COLO829 (cell line): ENCODE results near the gene PSMA7.

Experiments
- DNase-seq: peaks from one replicate; pipeline ENCODE4 v3.0.0; 2012; ENCODE audit warnings: low spot score

Gene PSMA7

DNA sequence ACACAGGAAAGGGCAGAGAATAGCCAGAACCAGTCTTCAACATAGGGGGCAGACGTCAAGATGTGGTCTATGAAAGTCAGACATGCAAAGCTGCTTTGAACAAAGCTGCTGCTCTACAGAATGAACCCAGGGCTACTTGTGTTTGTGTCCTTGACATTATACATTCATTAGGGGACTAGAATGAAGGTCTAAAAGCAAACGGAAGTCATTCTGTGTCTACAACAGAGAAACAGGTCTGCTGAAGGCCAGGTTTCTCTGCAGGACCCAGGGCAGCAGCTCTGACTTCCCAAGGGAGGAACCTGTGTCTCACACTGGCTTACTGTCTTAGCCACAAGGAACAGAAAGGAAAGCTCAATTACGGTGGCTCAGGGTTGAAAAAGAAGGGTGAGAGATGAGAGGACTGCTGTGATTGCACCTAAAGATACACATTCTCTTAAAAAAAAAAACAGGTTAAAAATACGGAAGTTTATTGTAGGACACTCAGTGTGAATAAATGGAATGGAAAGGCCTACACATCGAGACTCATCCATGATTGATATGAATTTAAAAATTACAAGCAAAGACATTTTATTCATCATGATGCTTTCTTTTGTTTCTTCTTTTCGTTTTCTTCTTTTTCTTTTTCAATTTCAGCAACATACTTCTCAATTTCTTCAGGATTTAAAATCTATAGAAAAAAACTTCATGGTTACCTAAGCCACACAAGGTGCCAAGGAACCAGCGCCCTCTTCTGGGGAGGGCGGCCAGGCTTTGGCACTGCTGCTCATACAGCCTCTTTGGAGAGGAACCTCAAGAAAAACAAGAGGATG lies 6.7 kb downstream of the PSMA7 start:
- peak; percentile 63 for DNase-seq

DNA sequence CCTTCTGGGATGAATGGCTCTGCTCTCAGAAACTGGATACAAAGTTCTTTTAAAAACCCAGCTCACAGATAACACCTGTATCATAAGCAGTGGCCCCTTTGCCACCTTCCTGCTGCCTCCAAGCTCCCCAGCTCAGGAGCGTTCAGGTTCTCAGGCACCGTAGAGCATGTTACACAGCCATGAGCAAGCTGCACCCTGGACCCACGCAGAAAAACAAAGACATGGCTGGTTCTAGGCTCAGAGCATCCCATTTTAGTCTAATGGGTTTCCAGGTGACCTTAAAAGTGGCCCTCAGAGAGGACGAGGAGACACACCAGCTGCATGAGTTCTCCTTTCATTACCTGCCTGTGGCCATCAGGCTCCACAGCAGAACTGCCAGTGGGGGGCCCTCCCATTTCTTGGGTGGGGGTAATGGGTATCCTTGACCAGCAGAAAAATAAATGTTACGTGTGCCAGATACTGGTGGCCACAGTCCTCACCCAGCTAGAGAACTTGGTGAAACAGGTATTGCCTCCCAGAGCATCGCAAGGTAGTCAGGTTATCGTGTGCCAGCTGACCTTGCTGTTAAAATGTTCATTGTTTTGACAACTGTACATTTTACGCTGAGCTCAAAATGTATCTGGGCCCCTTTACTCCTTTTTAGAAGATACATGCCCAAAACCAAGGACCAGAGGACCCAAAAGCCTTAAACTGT lies 7.5 kb downstream of the PSMA7 start:
- no peak for DNase-seq

DNA sequence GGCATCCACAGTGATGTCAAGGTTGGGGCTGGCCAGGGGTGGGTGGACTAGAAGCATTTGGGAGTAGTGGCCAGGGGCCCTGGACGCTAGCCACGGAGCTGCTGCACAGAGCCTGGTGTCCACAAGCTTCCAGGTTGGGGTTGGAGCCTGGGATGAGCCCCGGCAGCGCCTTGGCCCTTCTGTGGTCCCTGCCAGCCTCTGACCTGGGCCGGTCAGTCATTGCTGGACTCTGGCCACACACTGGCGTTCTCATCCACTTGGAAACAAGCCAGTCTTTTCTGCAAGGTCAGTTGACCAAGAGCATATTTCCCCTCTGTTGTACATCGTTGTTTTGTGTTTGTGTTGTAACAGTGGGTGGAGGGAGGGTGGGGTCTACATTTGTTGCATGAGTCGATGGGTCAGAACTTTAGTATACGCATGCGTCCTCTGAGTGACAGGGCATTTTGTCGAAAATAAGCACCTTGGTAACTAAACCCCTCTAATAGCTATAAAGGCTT lies 8.4 kb downstream of the PSMA7 start:
- no peak for DNase-seq

DNA sequence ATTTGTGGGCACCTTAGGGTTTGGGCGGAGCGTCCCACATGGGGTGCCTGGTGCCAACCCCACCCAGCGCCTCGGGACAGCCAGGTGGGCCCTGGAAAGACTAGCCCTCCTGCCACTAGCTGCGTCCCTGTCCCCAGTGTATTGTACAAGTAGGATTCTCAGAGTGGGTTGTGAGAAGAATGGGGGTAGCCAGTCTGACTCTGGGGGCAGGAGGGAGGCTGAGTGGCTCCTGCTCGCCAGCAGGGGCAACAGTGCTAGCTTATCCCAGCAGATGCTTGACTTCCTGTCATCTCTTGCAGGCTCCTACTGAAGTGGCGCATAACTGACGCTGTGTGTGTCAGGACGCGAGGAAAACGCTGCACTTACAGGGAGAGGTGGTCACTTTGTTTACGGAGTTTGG lies 9.3 kb downstream of the PSMA7 start:
- no peak for DNase-seq

DNA sequence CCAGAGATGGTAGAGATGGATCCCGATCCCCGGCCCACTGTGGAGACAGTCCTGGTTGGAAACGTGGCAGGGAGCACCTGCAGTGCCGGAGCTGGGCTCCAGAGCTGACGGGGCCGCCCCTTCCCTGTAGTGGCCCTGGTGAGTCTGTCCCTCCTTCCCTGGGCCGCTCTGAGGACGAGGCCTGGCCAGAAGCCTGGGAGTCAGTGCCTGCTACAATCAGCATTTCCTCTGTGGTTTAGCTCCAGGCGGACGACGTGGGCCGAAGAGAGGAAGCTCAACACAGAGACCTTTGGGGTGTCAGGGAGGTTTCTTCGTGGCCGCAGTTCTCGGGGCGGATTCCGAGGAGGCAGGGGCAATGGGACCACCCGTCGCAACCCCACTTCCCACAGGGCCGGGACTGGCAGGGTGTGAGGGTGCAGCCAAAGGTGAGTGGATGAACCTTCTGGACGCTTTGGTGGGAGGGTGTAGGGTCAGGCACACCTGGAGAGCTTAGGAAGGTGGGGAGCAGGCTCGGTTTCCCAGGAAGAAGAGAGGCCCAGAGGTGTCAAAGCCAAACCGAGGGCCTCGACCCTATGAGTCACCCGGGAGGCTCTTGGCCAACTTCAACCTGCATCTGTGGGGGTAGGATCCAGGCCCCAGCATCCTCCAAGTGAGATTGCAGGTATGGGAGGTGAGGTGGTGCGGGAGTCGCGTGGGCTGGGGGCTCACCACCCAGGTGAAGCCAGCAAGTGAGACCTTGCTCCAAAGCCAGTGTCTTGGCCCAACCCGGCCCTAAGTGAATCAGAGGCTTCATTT lies 9.9 kb downstream of the PSMA7 start:
- no peak for DNase-seq

DNA sequence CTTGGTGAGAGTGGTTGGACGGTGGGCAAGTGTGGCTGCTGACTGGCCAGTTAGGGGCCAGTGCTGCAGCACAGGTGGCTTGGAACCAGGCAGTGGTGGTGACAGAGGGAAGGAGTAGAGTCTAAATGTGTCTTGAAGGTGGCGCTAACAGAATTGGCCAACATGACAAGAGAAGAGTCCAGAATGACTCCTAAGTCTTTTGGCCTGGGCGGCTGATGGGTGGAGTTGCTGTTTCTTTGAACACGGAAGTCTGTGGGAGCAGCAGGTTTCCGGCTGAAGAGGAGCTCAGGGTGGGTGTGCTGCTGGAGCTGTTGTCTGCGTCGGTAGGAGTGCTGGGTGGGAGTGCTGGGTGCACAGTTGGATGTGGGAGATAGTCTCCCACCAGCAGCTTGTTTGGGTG lies 10.8 kb downstream of the PSMA7 start:
- no peak for DNase-seq

DNA sequence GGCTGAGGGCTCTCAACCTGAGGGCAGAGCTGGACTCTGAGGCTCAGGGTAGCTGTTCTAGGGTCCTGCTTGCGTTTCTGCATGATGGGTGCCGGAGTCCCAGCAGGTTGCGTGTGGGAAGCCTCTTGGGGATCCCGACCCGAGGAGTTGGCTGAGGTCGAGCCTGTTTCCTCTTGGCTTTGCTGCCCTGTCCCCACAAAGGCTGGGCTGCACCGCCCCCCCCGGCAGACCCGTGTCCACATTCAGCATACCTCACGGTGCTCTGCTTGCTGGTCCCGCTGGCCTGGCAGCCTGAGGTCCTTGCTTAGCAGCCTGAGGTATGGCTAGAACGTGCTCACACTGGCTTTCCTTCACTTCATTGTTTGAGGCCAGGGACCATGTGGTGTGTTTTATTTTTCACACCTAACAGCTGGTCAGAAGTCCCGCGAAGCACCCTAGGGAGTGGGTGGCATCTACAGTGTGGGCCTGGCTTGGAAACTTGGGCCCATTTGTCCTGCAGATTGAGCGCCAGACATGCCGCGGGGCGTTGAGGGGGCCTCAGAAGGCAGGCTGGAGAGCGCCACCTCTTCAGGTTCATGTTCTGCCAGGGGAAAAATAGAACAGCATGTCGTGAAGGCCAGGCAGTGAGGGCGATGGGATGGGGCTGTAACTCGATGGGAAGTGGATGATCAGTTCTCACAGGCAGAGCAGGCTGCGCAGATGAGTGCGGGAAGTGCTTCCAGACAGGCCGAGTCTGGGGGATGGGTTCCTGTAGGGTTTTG lies 11.5 kb downstream of the PSMA7 start:
- DNase-seq = no peak

DNA sequence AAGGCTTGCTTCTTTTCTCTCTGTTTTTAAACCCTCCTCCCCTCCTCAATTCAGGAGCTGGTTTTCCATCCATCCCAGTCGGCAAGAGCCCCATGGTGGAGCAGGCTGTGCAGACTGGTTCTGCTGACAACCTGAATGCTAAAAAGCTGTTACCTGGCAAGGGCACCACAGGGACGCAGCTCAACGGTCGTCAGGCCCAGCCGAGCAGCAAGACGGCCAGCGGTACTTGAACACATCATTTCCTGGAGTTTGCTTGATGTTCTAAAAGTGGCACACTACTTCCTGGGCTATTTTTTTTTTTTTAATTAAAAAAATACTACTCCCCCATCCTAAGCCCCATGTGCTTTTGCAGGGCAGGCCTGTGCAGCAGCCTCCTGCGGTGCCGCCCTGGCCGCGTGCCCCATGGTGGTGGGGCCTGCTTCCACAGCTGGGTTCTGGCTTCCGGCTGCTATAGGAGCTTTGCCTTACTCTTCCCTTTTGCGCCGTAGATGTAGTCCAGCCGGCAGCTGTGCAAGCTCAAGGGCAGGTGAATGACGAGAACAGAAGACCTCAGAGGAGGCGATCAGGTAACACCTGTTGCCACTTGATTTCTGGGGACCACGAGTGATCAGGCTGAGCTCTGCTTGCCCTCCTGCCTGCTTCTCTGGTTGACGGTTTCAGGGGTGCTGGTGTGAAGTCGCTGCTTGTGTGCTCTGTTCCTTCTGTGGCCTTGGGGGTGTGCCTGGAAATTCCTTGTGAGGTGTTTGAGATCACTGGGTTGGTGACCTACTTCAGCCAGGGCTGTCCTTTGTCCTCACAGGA lies 13.3 kb downstream of the PSMA7 start:
- no peak for DNase-seq

DNA sequence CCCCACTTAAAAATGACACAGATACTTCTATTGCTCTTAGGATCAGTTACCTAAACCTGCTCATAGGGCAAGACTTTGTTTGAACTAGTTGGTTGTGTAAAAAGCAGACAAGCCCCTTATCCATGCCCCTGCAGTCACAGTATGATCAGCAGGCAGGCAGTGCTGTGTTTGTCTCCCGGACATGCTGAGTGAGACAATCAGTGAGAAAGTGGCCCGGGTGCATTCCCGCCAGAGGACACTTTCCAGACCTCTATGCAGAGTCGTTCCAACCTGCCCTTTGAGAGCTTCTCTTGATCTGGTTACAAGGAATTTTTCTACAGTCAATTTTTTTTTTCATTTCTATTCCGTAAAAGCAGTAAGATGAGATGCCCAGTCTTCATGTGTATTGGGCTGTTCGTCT lies 14.7 kb downstream of the PSMA7 start:
- DNase-seq = no peak

DNA sequence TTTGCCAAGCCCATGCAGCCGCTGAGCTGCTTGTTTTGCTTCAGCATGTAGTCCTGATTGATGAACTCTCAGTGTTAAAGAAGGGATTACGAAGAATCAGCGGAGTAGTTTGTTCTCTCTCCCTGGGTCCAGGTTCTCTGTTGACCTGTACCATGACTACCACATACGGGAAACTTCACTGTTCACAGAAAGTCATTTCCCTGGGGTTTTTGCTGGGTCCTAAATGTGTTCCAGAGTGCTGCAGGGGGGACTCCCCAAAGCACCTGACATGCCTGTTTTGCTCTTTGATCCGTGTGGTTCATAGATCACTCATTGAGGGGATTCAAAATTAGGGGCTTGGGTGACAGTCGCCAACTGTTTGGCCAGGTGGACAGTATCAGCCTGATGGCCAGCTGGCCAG lies 15.4 kb downstream of the PSMA7 start:
- DNase-seq = no peak

DNA sequence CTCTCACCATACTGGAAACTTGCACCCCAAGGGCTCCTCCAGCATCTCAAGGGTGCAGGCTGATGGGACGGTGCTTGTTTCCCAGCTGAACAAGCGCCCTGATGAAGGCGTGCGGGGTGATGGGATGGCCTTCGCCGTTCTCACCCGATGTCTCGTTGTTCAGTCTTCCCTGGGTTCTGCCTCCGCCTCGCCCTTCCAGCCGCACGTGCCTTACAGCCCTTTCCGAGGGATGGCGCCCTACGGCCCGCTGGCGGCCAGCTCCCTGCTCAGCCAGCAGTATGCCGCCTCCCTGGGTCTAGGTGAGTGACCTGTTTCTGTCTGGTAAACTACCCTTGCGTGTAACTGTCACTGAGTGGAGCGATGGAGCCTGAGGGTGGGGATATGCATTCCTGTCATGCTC lies 17.1 kb downstream of the PSMA7 start:
- no peak for DNase-seq

DNA sequence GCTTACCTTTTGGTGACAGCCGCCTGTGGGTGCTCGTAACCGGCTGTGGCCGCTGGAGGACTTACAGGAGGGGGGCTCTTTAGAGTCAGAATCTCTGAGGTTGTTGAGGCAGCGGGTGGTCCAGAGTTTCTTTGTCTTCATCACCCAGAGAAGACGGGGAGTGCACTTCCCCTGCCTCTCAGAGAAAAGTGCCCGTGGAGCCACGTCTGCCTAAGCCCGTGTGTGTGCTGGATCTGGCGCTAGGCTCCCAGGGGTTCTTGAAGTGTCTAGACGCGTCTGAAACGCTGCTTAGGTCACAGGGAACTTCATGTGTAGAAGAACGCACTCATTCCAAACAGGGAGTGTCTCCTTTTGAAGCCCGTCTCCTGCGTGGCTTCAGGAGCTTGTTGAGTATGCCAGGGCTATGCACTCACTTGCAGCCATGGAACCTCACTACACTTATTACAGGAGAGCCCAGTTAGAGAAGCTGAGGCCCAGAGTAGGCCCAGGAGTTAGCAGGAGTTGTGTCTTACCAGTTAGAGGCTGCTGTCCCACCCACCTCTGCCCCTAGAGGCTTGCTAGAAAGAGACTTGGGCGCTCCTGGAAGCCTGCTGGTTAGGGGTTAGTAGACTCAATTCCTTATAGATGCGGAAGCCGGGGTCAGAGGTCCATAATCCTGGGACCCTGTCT lies 19.6 kb downstream of the PSMA7 start:
- DNase-seq = no peak

DNA sequence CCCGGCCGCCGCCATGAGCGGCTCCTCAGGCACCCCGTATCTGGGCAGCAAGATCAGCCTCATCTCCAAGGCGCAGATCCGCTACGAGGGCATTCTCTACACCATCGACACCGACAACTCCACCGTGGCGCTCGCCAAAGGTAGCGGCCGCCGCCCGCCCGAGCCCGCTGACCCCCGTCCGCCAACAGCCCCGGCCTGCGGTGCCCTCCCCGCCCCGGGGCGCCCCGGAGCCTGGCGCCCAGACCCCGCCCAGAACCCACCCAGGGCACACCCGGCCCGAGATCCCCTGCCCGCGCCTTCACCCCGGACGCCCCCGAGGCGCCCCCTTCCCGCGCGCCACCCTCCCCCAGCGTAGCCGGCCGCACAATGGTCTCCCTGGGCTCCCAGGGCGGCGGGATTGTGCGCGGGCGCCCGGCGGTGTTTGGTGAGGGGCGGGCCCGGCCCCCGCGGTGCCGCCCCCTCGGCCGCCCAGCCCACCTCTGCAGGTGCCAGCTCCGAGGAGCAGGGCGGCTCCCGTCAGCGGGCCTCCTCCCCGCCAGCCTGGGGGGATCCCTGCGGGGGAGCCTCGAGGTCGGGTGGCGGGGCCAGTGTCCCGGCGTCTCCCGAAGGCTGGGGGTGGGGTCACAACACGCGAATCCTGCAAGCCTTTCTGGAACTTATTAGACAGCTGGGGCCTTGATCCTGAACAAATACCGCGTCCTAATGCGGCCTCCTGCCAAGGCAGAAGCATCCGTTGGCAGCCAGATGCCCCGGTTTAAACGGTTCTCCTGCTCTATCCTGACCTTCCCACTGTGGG lies 20.3 kb downstream of the PSMA7 start:
- no peak for DNase-seq

DNA sequence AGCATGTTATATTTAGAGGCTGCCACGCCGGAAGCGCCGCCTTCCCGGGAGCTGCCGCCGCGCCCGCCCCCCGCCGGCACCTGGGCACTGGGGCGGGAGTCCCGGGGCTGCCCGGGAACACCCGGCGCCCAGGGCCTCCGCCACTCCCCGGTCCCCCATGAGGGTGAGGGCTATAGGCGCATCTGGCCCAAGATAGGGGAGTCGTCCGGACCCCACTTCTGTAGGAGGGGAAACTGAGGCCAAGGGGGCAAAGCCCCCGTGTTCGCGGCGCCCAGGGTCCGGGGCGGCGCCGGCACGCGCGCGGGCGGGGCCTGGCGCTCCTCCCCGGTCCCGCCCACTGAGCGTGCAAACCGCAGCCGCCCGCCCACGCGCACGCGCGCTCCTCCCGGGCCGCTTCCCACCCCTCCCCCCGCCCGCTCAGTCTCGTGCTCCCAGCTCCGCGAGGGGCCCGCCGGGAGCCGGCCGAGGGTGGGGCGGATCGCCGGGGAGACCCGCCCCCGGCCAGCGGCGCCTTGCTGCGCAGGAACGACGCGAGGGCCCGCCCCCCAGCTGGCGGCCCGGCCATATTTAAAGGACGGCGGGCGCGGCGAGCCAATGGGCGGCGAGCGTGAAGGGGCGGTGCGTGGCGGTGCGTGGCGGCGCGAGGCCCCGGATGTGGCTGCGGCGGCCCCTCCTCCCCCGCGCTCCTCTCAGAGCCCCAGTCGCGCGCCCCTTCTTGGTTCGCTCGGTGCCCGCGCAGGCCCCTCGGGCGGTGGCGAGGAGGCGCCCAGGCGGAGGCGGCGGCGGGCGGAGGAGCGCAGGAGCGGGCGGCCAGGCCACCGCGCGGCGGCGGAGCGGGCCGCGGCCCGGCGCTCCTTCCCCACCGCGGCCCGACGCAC lies 21.2 kb downstream of the PSMA7 start, which contains the start of gene LSM14B:
LSM14B (plus strand) TSS at position 700 of the 878 bp plus-strand sequence. CDS start 192 bp downstream, outside the sequence.
- peak; percentile 97 for DNase-seq

DNA sequence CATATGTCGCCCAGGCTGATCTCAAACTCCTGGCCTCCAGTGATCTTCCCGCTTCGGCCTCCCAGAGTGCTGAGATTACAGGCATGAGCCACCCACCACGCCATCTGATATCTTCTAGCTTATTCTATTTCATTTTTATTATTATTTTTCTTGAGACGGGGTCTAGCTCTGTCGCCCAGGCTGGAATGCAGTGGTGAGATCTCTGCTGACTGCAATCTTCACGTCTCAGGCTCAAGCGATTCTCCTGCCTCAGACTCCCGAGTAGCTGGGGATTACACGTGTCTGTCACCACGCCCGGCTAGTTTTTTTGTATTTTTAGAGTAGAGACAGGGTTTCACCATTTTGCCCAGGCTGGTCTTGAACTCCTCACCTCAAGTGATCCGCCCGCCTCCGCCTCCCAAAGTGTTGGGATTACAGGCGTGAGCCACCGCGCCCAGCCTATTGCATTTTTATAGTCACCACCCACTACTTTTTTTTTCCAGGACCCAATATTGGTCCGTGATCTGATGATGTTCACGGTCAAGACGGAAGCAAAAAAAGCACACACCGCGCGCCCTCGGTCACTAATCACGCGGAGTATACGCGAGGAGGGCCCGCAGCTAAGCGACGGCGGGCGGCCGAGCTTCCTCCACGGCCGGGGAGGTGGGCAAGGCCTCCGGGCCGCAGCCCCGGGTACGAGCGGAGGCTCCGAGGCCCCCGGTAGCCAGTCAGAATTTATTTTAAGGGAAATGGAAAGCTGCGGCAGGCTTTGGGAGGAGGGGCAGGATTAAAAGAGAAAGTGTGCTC lies 22.0 kb downstream of the PSMA7 start:
- peak; percentile 66 for DNase-seq

DNA sequence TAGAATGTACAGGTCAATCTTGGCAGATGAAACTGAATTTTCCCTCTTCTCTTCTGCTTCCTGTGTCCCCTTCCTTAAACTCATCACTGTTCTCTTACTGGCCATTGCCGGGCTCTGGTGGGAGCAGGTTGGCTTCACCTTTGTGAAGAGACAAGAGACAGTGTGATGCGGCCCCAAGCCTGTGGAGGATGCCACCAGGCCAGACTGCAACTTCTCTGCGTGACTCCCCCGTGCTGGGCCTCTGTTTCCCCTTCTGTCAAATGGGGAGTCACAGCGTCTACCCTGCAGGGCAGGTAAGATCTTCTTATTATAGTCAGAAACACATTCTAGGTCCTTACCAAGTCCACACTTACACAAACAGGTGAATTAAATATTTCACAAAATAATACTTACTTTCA lies 22.8 kb downstream of the PSMA7 start:
- DNase-seq = no peak

DNA sequence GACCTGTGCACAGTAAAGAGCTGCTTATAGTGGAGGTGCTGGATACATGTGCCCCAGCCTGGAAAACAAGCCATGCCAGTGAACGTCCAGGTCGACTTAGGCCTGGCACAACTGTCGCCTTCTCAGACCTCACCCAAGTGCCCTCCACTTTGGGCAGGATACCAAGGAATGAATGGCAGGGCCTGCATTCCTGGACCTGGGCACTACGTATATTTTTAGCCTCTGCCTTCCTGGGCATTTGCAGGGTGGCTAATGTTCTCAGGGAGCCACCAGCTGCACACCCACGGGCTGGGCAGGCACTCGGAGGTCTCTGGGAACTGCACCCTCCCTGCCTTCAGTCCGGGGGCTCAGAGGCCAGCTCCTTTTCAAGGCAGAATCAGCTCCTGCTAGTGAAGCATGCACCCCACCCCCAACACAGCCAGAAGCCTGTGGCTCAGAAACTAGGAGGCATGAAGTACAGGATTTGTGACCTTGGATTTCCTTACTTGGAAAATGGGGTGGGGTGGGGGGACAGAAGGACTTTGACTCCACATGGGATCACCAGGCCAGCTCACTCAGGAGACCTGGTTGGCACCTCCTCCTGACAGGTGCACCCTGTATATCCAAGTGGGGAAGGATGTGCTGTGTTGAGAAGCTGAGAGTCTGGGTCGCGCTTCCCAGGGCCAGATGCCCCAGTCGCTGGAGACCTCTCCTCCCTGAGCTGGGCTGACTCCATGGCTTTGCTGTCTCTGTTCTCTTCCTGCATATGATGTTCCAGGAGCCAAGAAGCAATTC lies 23.4 kb downstream of the PSMA7 start:
- DNase-seq = no peak
